ENCODE results near the gene IRF4. TPM values are rescaled to one million over a fixed set of nuclear protein-coding genes. Genes with fewer than 3 reads are reported as not detected.

The IRF4 gene
- total RNA-seq, 1 experiment from 2014 or later = 0.15 TPM

GRCh38 chr6:451847-452246, 60.3 kb downstream of the IRF4 start:
- BruUV-seq (replicated peaks) = no TSS peak
- no peak for TF ChIP-seq EZH2 (IDR thresholded peaks at IDR 0.05; ENCODE audit: low read length, unreplicated experiment)
- no peak for TF ChIP-seq CTCF (conservative IDR thresholded peaks at IDR 0.05; ENCODE audit: low read depth, low read length)
- no peak for TF ChIP-seq EZH2phosphoT487 (IDR thresholded peaks at IDR 0.05; ENCODE audit: borderline replicate concordance, low read length)
- intact Hi-C loops (cut with micrococcal nuclease) = no loop called here
- Histone ChIP-seq H3K4me3 (ENCODE audit: low read length) (no peak overlapping the region), H4K20me1 (ENCODE audit: low read length) (no peaks in the 10 kb centered on the region), H3K27ac (ENCODE audit: low read length) (no peak overlapping the region), H3K79me2 (ENCODE audit: low read length) (no peaks in the 10 kb centered on the region), H3K27me3 (ENCODE audit: low read length) (0 out of 2 replicates have a peak, but pooled peaks cover 5% of the 10 kb centered on the region), H3K4me2 (ENCODE audit: low read length) (no peak overlapping the region), H3K4me1 (ENCODE audit: insufficient read depth, low read length) (peaks cover 6% of the 10 kb centered on the region; the same call in 1 of the 2 replicates), H3K9me3 (ENCODE audit: low read length) (no peaks in the 10 kb centered on the region), H3F3A (ENCODE audit: low read length, unreplicated experiment) (no peaks in the 10 kb centered on the region), H3K9ac (ENCODE audit: low read length) (no peak overlapping the region), H2AFZ (ENCODE audit: low read length) (no peak overlapping the region), H3K9me2 (replicated peaks; ENCODE audit: low read length) (no peaks in the 10 kb centered on the region), H3K36me3 (ENCODE audit: low read depth, low read length) (no peaks in the 10 kb centered on the region)
- POLR2A ChIA-PET (ENCODE audit: unreplicated experiment) = no interaction called here
- no peak for DNase-seq
- ATAC-seq = no peak
- CTCF ChIA-PET = no interaction called here

GRCh38 chr6:452301-453067, 60.9 kb downstream of the IRF4 start:
- H3K4me1 ChIP-seq (ENCODE audit: insufficient read depth, low read length) = peaks cover 6% of the 10 kb centered on the region; the same call in 1 of the 2 replicates
- no peaks in the 10 kb centered on the region for H3K36me3 ChIP-seq (ENCODE audit: low read depth, low read length)
- no peaks in the 10 kb centered on the region for H3K9me2 ChIP-seq (replicated peaks; ENCODE audit: low read length)
- no peaks in the 10 kb centered on the region for H3F3A ChIP-seq (ENCODE audit: low read length, unreplicated experiment)
- intact Hi-C loops (cut with micrococcal nuclease) = no loop called here
- ChIA-PET POLR2A (ENCODE audit: unreplicated experiment) (no interaction called here), CTCF (no interaction called here)
- H2AFZ ChIP-seq (ENCODE audit: low read length) = no peak overlapping the region
- no peak overlapping the region for H3K9ac ChIP-seq (ENCODE audit: low read length)
- no peaks in the 10 kb centered on the region for H4K20me1 ChIP-seq (ENCODE audit: low read length)
- TF ChIP-seq EZH2 (IDR thresholded peaks at IDR 0.05; ENCODE audit: low read length, unreplicated experiment) (no peak), EZH2phosphoT487 (IDR thresholded peaks at IDR 0.05; ENCODE audit: borderline replicate concordance, low read length) (no peak), CTCF (conservative IDR thresholded peaks at IDR 0.05; ENCODE audit: low read depth, low read length) (no peak)
- ATAC-seq (no peak), DNase-seq (no peak)
- H3K27ac ChIP-seq (ENCODE audit: low read length) = no peak overlapping the region
- H3K4me2 ChIP-seq (ENCODE audit: low read length) = no peak overlapping the region
- BruUV-seq (replicated peaks) = no TSS peak
- H3K4me3 ChIP-seq (ENCODE audit: low read length) = no peak overlapping the region
- H3K27me3 ChIP-seq (ENCODE audit: low read length) = 0 out of 2 replicates have a peak, but pooled peaks cover 5% of the 10 kb centered on the region
- H3K79me2 ChIP-seq (ENCODE audit: low read length) = no peaks in the 10 kb centered on the region
- H3K9me3 ChIP-seq (ENCODE audit: low read length) = no peaks in the 10 kb centered on the region

- no peaks in the 10 kb centered on the region for H3F3A ChIP-seq (ENCODE audit: low read length, unreplicated experiment)
- BruUV-seq (replicated peaks) = no TSS peak
- intact Hi-C loops (cut with micrococcal nuclease) = no loop called here
- ATAC-seq (no peak), DNase-seq (no peak)
- H4K20me1 ChIP-seq (ENCODE audit: low read length) = no peaks in the 10 kb centered on the region
- no peaks in the 10 kb centered on the region for H3K9me2 ChIP-seq (replicated peaks; ENCODE audit: low read length)
- no peak overlapping the region for H3K4me2 ChIP-seq (ENCODE audit: low read length)
- POLR2A ChIA-PET (ENCODE audit: unreplicated experiment) = no interaction called here
- CTCF ChIA-PET = no interaction called here
- no peak for TF ChIP-seq CTCF (conservative IDR thresholded peaks at IDR 0.05; ENCODE audit: low read depth, low read length)
- H3K79me2 ChIP-seq (ENCODE audit: low read length) = no peaks in the 10 kb centered on the region
- no peak overlapping the region for H3K9ac ChIP-seq (ENCODE audit: low read length)
- no peak overlapping the region for H3K27ac ChIP-seq (ENCODE audit: low read length)
- H3K4me1 ChIP-seq (ENCODE audit: insufficient read depth, low read length) = peaks cover 6% of the 10 kb centered on the region; the same call in 1 of the 2 replicates
- H3K4me3 ChIP-seq (ENCODE audit: low read length) = no peak overlapping the region
- no peaks in the 10 kb centered on the region for H3K9me3 ChIP-seq (ENCODE audit: low read length)
- no peak overlapping the region for H2AFZ ChIP-seq (ENCODE audit: low read length)
- H3K27me3 ChIP-seq (ENCODE audit: low read length) = 0 out of 2 replicates have a peak, but pooled peaks cover 5% of the 10 kb centered on the region
- H3K36me3 ChIP-seq (ENCODE audit: low read depth, low read length) = no peaks in the 10 kb centered on the region
Observed at GRCh38 chr6:453152-453551, 61.6 kb downstream of the IRF4 start.
